ENCODE measurements around the gene MRPS25.

The MRPS25 gene

DNA sequence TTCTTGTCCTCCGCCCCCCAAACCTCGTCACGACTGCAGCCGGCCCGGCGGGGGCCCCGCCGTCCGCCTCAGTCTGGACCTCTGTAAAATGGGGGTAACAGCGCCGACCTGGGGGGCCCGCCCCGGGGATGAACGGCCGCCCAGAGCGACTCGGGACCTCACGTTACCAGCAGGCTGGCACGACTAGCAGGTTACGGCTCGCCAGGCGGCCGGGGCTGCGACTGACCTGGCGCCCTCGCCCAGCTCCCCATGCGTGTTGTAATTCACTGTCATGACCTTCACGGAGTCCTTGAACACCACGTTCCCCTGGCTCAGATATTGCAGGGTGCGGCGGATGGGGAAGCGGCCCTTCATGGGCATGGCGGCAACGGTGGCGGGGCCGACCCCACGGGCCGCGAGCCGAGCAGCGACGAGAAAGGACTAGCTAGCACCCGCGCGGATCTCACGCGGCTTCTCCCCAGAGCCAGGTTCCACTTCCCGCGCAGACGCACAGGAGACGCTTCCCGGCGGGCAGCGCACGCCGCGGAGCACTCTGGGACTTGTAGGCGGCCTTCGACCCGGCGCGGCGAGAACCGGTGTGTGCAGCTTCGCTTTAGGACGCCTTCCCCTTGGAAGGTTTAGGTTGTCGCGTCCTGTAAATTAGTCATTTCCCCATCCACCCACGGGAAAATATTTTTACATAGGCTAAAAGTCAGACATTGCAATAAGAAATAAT is at the start of gene MRPS25:
TSS of gene MRPS25 (minus strand) at position 481 of the 715 bp plus-strand sequence. CDS start at position 360, 121 bp downstream.
- peak; percentile 77 for DNase-seq (ENCODE audit: low read depth)

- DNase-seq (ENCODE audit: low read depth) = no peak
Observed at GRCh38 chr3:15113884-15114283, 48.8 kb upstream of the MRPS25 start.

DNA sequence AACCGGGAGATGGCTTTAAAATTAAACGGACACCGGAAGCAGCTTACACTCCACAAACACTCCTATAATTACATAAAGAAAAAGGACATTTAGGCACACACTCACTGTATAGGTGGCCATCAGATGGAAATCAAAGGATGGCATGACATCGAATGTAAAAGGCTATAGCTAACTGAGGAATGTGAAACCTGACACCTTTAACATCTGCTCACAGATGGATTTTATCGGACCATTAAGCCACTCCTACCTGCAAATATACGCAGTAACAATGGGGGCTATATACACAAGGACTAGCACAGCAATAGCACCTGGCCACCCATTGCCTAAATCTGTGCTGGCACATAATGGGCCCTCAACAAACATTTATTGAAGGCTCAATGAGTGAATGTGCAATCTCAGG is 48.4 kb upstream of the MRPS25 start:
- no peak for DNase-seq (ENCODE audit: low read depth)

GRCh38 chr3:15112011-15112410 is 46.9 kb upstream of the MRPS25 start:
- no peak for DNase-seq (ENCODE audit: low read depth)

DNA sequence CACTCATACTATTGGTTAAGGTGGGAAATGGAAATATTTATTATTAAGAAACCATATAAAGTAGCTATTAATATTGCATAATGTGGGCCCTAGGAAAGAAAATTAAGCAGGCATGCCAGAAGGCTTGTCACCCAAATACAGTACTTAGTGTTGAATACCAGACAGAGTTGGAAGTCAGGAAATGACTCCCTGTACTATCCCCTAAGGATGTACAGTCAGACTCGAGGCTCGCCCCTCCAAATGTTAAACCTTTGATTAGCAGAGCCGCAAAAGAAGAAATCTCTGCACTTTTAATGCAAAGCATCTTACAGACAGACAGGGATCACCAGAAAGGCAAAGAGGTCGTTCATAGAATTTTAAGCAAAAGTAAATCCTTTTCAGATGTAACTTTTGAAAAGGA is 45.1 kb upstream of the MRPS25 start:
- no peak for DNase-seq (ENCODE audit: low read depth)

DNA sequence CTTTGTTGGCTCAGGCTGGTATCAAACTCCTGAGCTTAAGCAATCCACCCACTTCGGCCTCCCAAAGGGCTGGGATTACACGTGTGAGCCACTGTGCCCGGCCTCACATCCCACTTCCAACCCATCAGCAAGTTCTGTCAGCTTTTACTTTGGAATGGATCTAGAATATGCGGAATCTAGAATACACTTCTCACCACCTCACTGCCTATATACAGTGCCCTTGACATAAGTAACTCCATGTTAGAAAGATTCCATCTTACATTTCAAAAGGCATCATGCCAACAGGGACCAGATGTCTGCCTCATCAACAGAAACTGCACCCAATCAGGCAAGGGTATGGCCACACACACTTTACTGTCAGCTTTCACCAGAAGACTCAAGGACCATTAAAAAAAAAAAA is 43.8 kb upstream of the MRPS25 start:
- no peak for DNase-seq (ENCODE audit: low read depth)

DNA sequence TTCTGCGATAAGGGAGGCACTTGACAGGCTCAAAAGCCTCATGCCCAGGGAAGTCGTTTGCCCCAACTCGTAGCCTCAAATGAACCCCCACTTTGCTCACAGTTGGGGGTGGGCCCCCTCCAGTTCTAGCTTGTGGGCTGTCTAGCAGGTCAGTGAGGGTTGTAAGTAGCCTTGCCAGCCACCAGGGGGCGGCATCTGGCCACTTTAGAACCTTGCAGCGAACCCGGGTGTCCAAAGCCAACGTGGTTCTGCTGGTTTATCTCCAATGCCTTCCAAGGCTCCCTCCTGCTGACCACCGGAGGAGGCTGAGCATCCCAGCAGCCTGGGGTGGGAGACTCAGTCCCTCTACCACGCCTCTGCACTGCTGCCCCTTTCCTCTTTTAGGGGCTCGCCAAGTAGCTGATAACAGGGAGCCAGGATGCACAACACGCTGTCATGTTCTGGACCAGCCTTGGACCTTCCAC is 43.0 kb upstream of the MRPS25 start:
- peak; percentile 58 for DNase-seq (ENCODE audit: low read depth)

DNA sequence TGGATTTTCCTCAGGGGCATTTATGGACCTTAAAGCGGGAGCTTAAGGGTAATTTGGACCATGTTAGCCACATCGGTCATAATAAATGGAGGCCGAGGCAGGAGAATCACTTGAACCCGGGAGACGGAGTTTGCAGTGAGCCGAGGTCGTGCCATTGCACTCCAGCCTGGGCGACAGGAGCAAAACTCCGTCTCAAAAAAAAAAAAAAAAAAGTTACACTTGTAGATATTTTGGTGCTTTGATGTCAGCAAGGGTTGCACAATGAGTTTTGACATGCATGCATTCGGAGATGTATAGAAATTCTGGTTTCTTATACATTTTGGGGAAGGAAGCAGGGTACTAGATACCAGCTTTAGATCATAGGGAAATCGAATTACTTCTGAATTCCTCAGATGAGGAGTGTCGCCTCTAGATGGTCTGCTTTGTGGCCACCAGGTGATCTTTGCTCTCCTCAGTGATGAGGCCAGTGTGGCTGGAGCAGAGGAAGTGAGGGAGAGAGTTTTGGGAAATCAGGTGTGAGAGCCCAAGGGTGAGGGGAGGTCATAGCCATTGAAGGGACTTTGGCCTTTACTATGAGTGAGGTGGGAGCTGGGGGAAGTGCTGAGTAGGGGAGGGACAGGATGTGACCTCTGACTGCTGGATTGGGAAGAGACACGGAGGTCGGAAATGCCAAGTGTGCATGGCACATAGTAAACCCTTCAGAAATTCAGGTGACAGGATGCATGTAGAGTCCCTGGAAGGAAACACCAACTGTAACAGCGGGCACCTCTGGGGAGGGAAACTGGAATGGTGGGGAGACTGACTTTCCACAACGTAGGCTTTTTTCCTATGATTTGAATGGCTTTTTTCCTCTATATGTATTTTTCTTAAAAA is 42.2 kb upstream of the MRPS25 start:
- DNase-seq (ENCODE audit: low read depth) = no peak

- DNase-seq (ENCODE audit: low read depth) = no peak
Observed at GRCh38 chr3:15102836-15103235, 37.7 kb upstream of the MRPS25 start.

GRCh38 chr3:15102256-15102655 is 37.1 kb upstream of the MRPS25 start:
- no peak for DNase-seq (ENCODE audit: low read depth)

- no peak for DNase-seq (ENCODE audit: low read depth)
Observed at GRCh38 chr3:15099364-15100098, 34.4 kb upstream of the MRPS25 start.

- peak; percentile 93 for DNase-seq (ENCODE audit: low read depth)
Observed at GRCh38 chr3:15098503-15099363, 33.6 kb upstream of the MRPS25 start, which contains the start of gene RBSN. RBSN (minus strand) TSS chr3:15099148; CDS start chr3:15096120, 3,028 bp downstream.

DNA sequence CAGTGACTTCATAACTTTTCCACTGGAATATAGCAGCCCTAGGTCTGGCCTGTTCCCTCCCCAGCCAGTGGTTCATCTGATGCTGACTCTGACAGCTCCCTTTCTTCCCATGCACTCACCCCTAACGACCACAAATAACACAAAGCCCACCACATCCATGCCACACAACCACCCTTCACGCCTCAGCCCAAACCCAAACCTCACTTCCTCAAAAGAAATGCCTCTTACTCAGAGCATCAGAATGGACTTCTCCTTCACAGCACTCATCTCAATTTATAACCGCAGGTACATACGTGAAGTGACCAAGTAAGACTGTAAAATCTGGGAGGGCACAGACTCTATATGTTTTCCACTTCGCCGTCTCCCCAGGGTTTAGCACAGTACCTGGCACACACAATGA is 32.8 kb upstream of the MRPS25 start:
- no peak for DNase-seq (ENCODE audit: low read depth)

- DNase-seq (ENCODE audit: low read depth) = no peak
Observed at GRCh38 chr3:15096046-15096445, 30.9 kb upstream of the MRPS25 start.

DNA sequence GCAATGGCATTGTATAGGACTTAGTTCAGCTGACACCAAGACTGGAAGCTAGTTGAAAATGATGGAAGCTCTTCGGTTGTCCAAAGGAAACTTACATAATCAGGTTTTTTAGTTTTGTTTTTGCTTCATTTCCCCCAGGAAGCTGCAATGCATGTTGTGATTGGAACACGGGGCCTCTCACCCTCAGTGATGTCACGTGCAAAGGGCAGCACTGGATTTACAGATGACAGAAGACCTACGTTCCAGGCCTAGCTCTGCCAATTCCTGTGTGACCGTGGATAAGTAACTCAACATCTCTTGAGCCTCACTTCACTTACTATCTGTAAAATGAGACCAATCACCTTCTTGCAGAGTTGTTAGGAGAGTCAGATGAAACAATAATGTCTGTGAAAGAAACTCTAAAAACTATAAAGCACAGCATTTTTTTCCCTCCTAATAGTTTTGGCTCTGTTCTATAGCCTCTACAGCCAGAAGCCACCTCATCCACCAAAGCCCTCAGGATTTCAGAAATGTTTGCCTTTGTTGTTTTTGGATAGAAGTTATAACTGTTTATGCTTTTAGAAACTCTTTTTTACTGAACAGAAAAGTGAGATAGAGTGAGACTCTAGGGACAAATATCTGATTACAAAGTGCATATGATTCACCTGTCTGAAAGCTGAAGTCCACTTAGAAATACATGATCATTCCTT is 29.2 kb upstream of the MRPS25 start:
- no peak for DNase-seq (ENCODE audit: low read depth)

DNA sequence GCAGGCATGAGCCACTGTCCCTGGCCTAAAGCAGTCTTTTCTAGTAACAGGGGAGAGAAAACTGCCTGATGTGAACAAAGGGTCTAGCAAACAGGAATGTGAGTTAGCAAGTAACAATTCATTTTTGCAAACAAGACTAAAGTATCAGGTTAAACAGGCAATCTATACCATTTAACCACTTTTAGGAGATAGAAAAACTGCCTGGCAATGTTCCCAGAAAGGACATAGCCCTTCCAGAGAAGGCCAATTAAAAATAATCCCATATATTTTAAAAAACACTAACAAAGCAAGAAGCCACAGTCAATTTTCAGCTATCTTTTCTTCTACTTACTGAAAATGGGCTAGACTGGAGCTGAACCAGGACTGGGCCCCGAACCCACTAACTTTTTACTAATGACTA is 27.6 kb upstream of the MRPS25 start:
- DNase-seq (ENCODE audit: low read depth) = no peak

DNA sequence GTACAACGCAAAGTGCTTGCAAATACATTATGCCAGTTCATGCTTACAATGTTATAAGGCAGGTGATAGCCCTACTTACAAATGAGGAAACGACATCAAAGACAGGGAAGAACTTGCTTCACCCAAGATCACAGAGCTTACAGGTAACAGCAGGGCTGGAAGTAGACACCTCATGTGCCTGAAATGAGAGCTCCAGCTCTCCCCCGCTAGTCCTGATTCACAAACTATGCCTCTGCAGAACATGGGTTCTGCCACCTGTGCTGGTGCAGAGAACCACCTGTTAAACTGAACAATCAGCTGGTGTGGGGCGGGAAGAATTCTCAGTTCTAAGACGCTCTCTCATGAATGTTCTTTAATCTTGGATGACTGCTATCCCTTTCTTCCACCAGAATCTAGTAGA is 26.5 kb upstream of the MRPS25 start:
- no peak for DNase-seq (ENCODE audit: low read depth)

DNA sequence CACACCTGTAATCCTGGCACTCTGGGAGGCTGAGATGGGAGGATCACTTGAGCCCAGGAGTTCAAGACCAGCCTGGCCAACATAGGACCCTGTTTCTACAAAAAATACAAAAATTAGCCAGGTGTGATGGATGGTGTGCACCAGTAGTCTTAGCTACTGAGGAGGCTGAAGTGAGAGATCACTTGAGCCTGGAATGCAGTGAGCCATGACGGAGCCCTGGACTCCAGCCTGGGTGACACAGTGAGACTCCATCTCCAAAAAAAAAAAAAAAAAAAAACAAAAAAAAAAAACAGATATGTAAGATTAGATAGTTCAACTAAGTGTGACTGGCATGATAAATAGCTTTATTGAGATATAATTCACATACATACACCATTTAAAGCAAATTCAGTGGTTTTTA is 24.1 kb upstream of the MRPS25 start:
- no peak for DNase-seq (ENCODE audit: low read depth)

DNA sequence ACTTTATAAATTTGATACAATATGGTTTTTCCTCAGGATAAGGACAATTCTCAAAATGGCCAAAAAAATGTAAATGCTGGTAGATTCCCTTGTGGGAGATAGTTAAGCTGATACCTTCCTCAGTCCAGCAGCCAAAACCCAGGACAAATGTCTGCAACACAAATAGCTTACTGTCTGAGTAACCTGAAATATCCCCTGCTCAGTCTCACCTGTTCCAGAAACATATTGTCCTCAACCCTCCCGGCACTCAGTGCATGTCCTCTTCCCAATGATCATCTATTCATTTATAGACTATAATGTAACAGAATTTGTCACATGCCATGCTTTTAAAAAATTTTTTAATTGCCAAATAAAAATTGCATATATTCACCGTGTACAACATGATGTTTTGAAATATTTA is 21.6 kb upstream of the MRPS25 start:
- no peak for DNase-seq (ENCODE audit: low read depth)

- DNase-seq (ENCODE audit: low read depth) = no peak
Observed at GRCh38 chr3:15086263-15086662, 21.1 kb upstream of the MRPS25 start.

DNA sequence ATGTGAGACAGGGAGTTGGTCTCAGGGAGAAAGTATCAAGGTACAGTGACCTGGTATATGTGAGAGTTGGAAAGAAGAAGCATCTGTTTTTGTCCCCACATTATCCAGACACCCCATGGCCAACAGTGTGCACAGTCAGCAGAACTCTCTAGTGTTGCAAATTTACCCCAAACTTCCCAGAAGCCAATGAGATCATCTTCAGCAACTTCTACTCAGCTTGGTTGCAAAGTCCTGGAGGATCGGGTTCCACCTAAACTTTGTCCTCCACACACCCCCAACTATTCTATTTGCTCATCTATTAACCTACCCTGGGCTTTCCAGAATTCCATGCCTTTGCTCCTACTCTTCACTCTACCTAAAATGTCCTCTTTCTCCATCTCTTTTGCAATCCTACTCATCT is 18.1 kb upstream of the MRPS25 start:
- no peak for DNase-seq (ENCODE audit: low read depth)
